ENCODE measurements around the gene LRRC26.

GRCh38 chr9:137192859-137193258, 23.0 kb upstream of the LRRC26 start:
- TF ChIP-seq CBX2 (IDR thresholded peaks at IDR 0.05; ENCODE audit: borderline replicate concordance, low read depth): no peak
- no peak for TF ChIP-seq RFX5 (IDR thresholded peaks at IDR 0.05)
- TF ChIP-seq REST (IDR thresholded peaks at IDR 0.05): no peak
- TF ChIP-seq CTCF (IDR thresholded peaks at IDR 0.05): no peak
- no peak for TF ChIP-seq POLR2A (IDR thresholded peaks at IDR 0.05; ENCODE audit: low read length)
- TF ChIP-seq CEBPB (IDR thresholded peaks at IDR 0.05): no peak
- TF ChIP-seq ELK1 (IDR thresholded peaks at IDR 0.05; ENCODE audit: low read depth, low read length): no peak

All from A549 (cell line).